ENCODE results near the gene FOXR2. TPM values are rescaled to one million over a fixed set of nuclear protein-coding genes. Genes with fewer than 3 reads are reported as not detected.

Gene FOXR2
- total RNA-seq, 1 experiment from 2014 or later, result not detected

DNA sequence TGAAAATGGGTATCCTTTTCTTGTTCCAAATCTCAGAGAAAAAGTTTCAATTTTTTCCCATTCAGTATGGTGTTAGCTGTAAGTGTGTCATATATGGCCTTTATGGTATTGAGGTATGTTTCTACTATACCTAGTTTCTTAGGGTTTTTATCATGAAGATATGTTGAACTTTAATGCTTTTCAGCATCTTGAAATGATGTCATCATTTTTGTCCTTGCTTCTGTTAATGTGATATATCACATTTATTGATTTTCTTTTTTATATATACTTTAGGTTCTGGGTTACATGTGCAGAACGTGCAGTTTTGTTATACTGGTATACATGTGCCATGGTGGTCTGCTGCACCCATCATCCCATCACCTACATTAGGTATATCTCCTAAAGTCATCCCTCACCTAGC lies 44.9 kb downstream of the FOXR2 start:
- H3K27ac Mint-ChIP-seq, result no peak overlapping the region
- H3K4me3 Mint-ChIP-seq, result no peak overlapping the region
- ChIA-PET POLR2A (no interaction called here), CTCF (no interaction called here)
- TF ChIP-seq, protein P1, sequence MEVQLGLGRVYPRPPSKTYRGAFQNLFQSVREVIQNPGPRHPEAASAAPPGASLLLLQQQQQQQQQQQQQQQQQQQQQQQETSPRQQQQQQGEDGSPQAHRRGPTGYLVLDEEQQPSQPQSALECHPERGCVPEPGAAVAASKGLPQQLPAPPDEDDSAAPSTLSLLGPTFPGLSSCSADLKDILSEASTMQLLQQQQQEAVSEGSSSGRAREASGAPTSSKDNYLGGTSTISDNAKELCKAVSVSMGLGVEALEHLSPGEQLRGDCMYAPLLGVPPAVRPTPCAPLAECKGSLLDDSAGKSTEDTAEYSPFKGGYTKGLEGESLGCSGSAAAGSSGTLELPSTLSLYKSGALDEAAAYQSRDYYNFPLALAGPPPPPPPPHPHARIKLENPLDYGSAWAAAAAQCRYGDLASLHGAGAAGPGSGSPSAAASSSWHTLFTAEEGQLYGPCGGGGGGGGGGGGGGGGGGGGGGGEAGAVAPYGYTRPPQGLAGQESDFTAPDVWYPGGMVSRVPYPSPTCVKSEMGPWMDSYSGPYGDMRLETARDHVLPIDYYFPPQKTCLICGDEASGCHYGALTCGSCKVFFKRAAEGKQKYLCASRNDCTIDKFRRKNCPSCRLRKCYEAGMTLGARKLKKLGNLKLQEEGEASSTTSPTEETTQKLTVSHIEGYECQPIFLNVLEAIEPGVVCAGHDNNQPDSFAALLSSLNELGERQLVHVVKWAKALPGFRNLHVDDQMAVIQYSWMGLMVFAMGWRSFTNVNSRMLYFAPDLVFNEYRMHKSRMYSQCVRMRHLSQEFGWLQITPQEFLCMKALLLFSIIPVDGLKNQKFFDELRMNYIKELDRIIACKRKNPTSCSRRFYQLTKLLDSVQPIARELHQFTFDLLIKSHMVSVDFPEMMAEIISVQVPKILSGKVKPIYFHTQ (CRISPR knock-in tag; IDR thresholded peaks at IDR 0.05), result no peak
- no peak for TF ChIP-seq NR3C1 (CRISPR knock-in tag; conservative IDR thresholded peaks at IDR 0.05; ENCODE audit: low read depth)
- TF ChIP-seq, protein P2, sequence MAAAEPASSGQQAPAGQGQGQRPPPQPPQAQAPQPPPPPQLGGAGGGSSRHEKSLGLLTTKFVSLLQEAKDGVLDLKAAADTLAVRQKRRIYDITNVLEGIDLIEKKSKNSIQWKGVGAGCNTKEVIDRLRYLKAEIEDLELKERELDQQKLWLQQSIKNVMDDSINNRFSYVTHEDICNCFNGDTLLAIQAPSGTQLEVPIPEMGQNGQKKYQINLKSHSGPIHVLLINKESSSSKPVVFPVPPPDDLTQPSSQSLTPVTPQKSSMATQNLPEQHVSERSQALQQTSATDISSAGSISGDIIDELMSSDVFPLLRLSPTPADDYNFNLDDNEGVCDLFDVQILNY (CRISPR knock-in tag; IDR thresholded peaks at IDR 0.05), result no peak
- no peak for TF ChIP-seq ZBTB21 (CRISPR knock-in tag; IDR thresholded peaks at IDR 0.05; ENCODE audit: borderline replicate concordance)
- no peak for TF ChIP-seq TCF7 (CRISPR knock-in tag; IDR thresholded peaks at IDR 0.05; ENCODE audit: low read depth)
- no peak for TF ChIP-seq ZNF138 (CRISPR knock-in tag; conservative IDR thresholded peaks at IDR 0.05)
- TF ChIP-seq, protein P3, sequence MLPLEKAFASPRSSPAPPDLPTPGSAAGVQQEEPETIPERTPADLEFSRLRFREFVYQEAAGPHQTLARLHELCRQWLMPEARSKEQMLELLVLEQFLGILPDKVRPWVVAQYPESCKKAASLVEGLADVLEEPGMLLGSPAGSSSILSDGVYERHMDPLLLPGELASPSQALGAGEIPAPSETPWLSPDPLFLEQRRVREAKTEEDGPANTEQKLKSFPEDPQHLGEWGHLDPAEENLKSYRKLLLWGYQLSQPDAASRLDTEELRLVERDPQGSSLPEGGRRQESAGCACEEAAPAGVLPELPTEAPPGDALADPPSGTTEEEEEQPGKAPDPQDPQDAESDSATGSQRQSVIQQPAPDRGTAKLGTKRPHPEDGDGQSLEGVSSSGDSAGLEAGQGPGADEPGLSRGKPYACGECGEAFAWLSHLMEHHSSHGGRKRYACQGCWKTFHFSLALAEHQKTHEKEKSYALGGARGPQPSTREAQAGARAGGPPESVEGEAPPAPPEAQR (CRISPR knock-in tag; IDR thresholded peaks at IDR 0.05), result no peak
- no peak for TF ChIP-seq GTF2I (CRISPR knock-in tag; conservative IDR thresholded peaks at IDR 0.05)
- TF ChIP-seq RELA (CRISPR knock-in tag; IDR thresholded peaks at IDR 0.05; ENCODE audit: borderline replicate concordance), result no peak
- TF ChIP-seq ZNF671 (CRISPR knock-in tag; IDR thresholded peaks at IDR 0.05), result no peak
- TF ChIP-seq TEAD4 (CRISPR knock-in tag; IDR thresholded peaks at IDR 0.05), result no peak
- TF ChIP-seq, protein P4, sequence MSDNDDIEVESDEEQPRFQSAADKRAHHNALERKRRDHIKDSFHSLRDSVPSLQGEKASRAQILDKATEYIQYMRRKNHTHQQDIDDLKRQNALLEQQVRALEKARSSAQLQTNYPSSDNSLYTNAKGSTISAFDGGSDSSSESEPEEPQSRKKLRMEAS (CRISPR knock-in tag; IDR thresholded peaks at IDR 0.05), result no peak
- no peak for TF ChIP-seq JAZF1 (CRISPR knock-in tag; IDR thresholded peaks at IDR 0.05)
- ATAC-seq, result no peak
- no peaks in the 10 kb centered on the region for H3K4me1 Mint-ChIP-seq
- peaks cover 69% of the 10 kb centered on the region for H3K9me3 Mint-ChIP-seq
- peaks cover 25% of the 10 kb centered on the region for H3K36me3 Mint-ChIP-seq
- no peak for DNase-seq (ENCODE audit: low spot score)
- peaks cover 2% of the 10 kb centered on the region; the same call in 1 of the 2 replicates for H3K27me3 Mint-ChIP-seq (ENCODE audit: low read depth)

Other genes with a start within 250 kb of the FOXR2 start
- gene MAGEH1, start 171.3 kb upstream of the FOXR2 start, total RNA-seq (2021), result 12.0 to 13.9 TPM (median 12.2 TPM) in 3 replicates
- 6.0 to 6.5 TPM (median 6.4 TPM) in 3 replicates for gene USP51, start 133.6 kb upstream of the FOXR2 start, total RNA-seq (2021)
- 7.4 to 7.9 TPM (median 7.8 TPM) in 3 replicates for gene RRAGB, start 94.3 kb downstream of the FOXR2 start, total RNA-seq (2021)